Stimulated activated CD8-positive, alpha-beta memory T cell treated with anti-CD3 and anti-CD28 coated beads, Interleukin-12 subunit alpha, Interleukin-12 subunit beta, amount 100 ng/mL, for 1 hour (primary cell): ENCODE results near the gene UQCC2.

Source experiments
- DNase-seq: peaks from one replicate; pipeline ENCODE4 v3.0.0-alpha.2; 2020; ENCODE audit warnings: low read depth

UQCC2 gene

DNA sequence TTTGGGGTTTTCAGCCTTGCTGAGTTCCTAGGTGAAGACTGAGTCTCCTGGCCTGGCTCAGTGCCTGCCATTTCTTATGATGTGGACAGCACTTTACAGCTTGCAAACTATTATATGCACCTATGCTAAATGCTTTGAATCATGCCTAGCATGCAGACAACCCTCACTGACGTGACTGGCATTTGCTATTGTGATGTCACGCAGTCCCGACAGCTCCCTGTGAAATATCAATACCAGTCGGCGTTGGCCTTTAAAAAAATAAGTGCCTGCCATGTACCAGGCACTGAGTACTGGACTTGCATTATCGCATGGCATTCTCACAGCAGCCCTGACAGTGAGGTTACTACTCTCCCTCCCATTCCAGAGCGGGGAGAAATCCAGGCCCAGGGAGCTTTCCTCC, 35.5 kb downstream of the UQCC2 start:
- no peak for DNase-seq

DNA sequence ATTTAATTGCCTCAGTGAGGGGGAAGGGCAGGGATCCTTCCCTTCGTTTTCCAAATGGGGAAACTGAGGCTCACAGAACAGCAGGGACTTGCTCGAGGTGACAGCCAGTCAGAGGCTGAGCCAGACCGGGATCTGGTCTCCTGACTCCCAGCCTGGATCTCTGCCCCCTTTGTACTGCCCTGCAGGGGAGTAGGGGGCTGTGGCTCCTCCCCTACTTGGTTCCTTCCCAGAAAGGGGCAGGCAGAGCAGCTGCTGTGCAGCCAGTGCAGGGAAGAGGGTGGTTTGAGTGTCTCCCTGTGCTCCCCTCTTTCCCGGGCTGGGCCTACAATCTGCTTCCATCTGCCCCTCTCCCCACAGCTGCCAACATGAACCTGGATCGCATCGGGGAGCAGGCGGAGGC, 37.6 kb downstream of the UQCC2 start:
- DNase-seq: no peak

- DNase-seq: no peak
These were observed 38.7 kb downstream of the UQCC2 start for GRCh38 chr6:33672808-33673207.

- DNase-seq: no peak
These were observed 39.8 kb downstream of the UQCC2 start for GRCh38 chr6:33671744-33672072.

- DNase-seq: no peak
These were observed 40.3 kb downstream of the UQCC2 start for GRCh38 chr6:33670971-33671743.

GRCh38 chr6:33670086-33670660, 41.3 kb downstream of the UQCC2 start:
- no peak for DNase-seq

- DNase-seq: no peak
These were observed 42.6 kb downstream of the UQCC2 start for GRCh38 chr6:33668914-33669313.

DNA sequence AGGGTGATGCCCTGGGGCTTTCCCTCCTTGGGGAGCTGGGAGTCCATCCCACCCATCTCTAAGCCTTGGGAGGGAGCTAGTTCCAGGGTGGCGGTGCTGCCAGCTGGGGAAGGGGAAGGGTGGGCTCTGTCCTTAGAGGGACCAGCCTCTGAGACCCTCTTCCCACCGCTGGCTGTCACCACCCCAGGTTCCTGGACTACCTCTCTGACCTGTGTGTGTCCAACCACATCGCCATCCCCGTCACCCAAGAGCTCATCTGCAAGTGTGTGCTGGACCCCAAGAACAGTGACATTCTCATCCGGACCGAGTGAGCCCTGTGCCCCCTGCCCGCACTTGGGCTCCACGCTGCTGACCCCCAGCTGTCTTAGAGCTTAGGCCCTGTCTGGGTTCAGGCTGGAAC, 43.2 kb downstream of the UQCC2 start:
- no peak for DNase-seq

GRCh38 chr6:33667776-33668175, 43.7 kb downstream of the UQCC2 start:
- DNase-seq: no peak

DNA sequence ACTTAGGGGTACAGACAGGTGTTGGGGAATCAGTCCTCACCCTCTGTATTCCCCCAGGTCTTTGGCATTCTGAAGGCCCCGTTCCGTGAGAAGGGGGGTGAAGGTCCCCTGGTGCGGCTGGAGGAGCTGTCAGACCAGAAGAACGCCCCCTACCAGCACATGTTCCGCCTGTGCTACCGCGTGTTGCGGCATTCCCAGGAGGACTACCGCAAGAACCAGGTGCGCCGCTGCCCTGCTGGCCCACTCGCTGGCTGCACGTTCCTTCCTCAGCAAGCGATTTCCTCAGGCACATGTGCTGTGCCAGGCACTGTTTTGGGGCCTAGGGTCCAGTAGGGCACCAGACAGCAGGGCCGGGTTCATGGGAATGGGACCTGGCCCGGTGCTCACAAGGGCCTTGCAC, 44.4 kb downstream of the UQCC2 start:
- no peak for DNase-seq

DNA sequence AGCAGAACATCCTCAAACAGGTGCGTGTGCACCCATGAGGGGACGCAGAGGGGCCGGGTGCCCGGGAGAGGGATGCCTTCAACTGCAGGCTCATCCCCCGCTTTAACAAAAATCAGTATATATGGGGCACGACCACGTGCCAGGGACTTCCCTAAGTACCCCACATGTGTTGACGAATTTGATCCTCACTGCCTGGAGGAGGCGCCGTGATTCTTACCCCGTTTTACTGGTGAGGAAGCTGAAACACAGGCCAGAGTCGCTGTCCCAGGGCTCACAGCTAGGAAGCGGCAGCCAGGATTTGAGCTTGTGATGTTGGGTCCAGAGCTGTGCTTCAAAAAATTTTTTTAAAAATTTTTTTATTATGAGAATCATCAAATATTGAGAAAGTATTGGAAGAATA, 45.5 kb downstream of the UQCC2 start:
- no peak for DNase-seq

GRCh38 chr6:33664506-33665057, 46.9 kb downstream of the UQCC2 start:
- DNase-seq: no peak

- no peak for DNase-seq
These were observed 47.6 kb downstream of the UQCC2 start for GRCh38 chr6:33663727-33664449.

DNA sequence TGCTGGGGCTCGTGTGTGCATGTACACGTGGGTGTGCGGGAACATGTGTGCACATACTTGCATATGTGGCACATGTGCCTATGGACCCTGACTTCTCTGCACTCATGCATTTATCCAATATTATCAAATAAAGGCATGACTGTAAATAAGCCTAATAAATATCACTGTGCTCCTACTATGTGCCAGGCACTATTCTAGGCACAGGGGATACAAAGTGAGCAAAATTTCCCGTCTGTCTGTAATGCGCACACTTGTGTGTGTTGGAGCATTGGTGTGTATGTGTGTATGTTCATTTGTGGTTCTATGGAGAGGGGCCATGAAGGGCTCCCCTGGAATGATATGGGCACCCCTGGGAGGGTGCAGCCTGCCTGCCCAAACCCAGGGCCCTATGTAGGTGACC, 48.5 kb downstream of the UQCC2 start:
- DNase-seq: no peak

DNA sequence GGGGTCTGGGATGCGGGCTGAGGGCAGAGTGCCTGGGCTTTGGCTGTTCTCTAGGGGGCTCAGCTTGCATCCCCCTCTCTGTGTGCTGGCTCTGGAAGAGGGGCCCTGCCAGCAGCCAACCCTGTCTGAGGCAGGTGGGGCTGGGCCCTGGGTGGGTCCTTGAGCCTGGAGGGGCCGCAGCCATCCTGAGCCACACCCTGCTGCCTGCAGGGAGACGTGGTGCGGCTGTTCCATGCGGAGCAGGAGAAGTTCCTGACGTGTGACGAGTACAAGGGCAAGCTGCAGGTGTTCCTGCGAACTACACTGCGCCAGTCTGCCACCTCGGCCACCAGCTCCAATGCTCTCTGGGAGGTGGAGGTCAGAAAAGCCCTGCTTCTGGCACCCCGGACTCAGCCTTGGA, 49.2 kb downstream of the UQCC2 start:
- no peak for DNase-seq

DNA sequence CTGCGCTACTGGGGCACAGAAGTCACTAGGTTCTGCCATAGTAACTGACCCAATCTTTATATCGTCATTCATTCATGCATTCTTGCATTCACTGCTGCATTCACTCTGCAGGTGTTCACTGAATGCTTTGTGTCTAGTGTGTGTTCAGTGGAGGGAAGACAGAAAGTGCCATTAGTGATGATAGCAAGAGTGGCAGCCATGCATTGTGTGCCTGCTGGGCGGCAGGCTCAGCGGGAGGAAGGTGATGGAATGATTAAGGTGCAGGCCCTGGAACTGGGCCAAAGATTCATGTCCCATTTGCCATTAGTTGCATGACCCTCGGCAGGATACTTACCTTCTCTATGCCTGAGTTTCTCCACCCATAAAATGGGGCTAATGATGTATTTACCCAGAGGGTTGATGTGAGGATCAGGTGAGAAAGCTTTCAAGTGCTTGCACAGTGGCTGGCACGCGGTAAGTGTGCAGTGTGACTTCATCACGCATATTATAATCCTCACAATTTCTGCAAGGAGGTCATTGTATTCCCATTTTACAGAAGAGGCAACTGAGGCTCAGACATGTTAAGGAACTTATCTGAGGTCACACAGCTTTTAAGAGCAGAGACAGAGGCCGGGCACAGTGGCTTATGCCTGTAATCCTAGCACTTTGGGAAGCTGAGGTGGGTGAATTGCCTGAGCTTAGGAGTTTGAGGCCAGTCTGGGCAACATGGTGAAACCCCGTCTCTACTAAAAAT, 50.2 kb downstream of the UQCC2 start:
- no peak for DNase-seq

- DNase-seq: no peak
These were observed 51.5 kb downstream of the UQCC2 start for GRCh38 chr6:33659986-33660385.

GRCh38 chr6:33658982-33659689, 52.4 kb downstream of the UQCC2 start:
- no peak for DNase-seq

DNA sequence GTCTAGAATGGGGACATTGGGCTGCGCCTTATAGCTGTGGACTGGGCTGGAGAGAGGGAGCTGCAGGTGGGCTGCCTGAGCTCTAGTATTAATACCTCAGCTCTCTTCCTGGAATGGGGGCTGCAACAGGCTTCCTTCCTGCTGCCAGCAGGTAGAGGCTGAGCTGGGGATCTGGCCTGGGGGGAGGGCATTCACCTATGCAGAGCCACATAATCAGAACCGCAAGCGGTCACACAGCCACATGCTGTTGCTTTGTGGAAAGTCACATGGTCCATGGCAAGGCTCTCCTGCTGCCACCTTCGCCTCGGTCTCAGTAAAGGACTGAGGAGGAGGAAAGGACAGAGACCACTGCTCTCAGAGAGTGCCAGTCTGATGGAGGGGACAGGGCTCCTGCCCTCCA, 54.7 kb downstream of the UQCC2 start:
- no peak for DNase-seq

DNA sequence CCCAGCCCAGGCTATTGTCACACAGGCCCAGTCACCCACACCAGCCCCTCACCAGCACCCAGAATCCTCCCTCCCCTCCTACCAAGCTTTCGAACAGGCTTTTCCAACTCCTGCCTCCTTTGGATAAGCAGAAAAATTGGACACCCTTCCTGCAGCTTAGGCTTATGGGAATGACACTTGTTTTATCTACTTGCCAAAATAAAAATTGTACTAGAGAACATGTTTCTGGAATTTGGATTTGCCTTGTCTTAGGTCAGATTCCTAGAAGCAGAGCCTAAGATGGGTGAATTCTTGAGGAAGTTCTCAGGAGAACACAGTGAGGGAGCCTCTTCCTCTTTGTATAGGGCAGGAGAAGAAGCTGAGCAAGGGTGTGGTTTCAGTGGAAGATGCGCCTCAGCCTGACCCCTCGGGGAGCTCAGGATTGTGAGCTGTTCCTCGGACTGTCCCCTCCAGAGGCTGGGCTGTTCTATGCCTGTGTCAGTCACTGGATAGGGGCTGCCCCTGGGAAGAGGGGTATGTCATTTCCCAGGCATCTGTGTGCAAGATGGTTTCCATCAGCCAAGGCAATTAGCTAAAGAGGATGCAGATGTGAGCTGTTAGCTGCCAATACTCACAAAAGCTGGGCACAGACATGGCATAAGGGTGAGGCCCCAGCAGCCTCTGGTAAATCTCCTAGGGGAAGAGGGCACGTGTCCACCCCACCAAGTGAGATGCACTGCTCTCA, 56.5 kb downstream of the UQCC2 start:
- no peak for DNase-seq

DNA sequence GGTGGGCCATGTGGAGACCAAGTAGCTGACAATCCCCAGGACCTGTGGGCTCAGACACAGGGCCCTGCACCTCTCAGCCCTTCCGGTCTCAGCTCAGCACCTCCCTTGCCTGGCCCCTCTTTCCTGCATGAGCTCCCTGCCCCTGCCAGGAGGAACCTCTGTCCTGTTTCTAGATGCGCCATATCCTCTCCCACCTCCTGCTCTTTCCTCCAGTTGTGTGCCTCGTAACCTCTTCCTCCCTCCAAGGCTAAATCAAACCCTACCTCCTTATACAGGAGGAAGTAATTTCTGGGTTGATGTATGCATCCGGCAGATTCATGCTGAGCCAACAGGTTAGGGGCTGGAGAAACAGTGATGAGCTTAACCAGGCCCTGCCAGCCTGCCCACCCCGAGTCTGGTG, 59.5 kb downstream of the UQCC2 start:
- no peak for DNase-seq
